GM13977 (cell line): ENCODE data around the gene IFNL3.
"Not testable (repeated sequence)": the region's sequence is repeated elsewhere in the genome, so short reads cannot be mapped to it uniquely, and the experiment has no call there.

Experiments used
- DNase-seq: peaks from one replicate; pipeline ENCODE4 v3.0.0; 2012; ENCODE audit warnings: low spot score
- in situ Hi-C: fragments of 300-500 bp; cut with MboI; formaldehyde crosslinking; loops from one replicate; pipeline ENCODE4 v1.12.0; 2022; ENCODE audit warnings: low sequenced_read_pairs, low pct_unique_long_range_greater_than_20kb, mixed read lengths, inconsistent platforms; ENCODE audit not compliant: unreplicated experiment
- TF ChIP-seq, protein P1 (sequence below): IDR thresholded peaks from 2 replicates; pipeline ENCODE4 v1.5.1; 2012; ENCODE audit warnings: mild to moderate bottlenecking, control low read depth; ENCODE audit not compliant: insufficient read depth; ENCODE audit errors: extremely low read depth, missing control alignments

The IFNL3 gene

DNA sequence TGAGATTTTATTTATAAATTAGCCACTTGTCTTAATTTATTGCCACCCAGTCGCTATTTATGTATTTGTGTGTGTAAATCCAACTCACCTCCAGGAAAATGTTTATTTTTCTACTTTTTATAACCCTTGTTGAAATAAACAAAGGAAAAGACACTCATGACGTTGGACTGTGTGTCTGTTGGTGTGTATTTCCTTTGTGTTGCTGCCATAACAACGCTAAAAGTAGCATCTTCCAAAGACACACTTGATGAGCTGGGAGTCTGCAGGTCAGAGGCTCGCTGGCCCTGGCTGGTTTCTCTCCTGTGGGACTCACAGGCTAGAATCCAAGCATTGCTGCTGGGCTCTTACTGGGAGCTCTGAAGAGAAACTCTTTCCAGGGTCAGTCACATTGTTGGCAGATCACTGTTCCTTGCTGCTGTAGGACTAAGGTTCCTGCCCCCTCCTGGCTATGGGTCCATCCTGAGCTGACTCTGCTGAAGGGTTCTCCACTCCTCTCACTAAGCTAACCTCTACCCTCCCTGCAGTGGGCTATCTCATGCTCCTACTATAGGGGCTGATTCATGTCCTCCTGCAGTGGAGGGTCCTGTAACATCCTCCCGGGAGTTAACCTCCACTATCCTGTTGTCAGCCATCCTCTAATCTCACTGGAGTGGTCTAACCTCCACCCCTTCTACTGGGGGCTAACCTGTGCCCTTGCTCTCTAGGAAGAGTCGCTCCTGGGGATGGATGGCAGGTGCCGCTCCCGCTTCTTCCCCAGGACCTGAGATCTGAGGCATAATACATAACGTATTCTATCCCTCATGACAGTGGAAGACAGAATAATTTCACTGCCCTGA lies 25.4 kb upstream of the IFNL3 start:
- in situ Hi-C loops = no loop called here
- TF ChIP-seq, protein P1, sequence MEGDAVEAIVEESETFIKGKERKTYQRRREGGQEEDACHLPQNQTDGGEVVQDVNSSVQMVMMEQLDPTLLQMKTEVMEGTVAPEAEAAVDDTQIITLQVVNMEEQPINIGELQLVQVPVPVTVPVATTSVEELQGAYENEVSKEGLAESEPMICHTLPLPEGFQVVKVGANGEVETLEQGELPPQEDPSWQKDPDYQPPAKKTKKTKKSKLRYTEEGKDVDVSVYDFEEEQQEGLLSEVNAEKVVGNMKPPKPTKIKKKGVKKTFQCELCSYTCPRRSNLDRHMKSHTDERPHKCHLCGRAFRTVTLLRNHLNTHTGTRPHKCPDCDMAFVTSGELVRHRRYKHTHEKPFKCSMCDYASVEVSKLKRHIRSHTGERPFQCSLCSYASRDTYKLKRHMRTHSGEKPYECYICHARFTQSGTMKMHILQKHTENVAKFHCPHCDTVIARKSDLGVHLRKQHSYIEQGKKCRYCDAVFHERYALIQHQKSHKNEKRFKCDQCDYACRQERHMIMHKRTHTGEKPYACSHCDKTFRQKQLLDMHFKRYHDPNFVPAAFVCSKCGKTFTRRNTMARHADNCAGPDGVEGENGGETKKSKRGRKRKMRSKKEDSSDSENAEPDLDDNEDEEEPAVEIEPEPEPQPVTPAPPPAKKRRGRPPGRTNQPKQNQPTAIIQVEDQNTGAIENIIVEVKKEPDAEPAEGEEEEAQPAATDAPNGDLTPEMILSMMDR = no peak
- no peak for DNase-seq

DNA sequence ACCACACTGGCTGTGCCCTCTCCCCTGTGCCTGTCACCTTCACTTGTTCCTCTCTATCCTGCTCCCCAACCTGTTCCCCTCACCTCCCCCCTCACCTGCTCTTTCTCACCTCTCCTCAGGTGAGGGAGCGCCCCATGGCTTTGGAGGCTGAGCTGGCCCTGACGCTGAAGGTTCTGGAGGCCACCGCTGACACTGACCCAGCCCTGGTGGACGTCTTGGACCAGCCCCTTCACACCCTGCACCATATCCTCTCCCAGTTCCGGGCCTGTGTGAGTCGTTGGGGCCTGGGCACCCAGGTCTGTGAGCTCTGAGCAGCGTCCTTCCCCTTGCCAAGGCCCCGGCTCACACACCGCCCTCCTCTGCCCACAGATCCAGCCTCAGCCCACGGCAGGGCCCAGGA lies 24.6 kb upstream of the IFNL3 start:
- DNase-seq = not testable (repeated sequence)

DNA sequence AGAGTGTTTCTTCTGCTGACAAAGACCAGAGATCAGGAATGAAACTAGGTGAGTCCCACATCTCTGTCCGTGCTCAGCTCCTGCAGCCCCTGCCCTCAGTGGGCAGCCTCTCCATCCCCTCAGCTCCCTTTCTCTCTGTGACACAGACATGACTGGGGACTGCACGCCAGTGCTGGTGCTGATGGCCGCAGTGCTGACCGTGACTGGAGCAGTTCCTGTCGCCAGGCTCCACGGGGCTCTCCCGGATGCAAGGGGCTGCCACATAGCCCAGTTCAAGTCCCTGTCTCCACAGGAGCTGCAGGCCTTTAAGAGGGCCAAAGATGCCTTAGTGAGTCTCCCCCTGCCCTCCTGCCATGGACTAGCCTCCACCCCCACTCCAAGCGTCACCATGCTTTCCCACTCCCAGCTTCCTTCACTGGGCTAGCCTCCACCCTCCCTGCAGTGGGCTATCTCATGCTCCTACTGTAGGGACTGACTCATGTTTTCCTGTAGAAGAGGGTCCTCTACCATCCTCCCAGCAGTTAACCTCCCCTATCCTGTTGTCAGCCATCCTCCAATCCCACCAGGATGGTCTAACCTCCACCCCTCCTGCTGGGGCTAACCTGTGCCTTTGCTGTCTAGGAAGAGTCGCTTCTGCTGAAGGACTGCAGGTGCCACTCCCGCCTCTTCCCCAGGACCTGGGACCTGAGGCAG lies 23.9 kb upstream of the IFNL3 start:
- DNase-seq, in situ Hi-C loops: not testable (repeated sequence)

More for the DNA sequence above, 24.6 kb upstream of the IFNL3 start:
- in situ Hi-C loops = not testable (repeated sequence)

GRCh38 chr19:39268085-39268484 lies 23.3 kb upstream of the IFNL3 start, which contains the start of gene IFNL2:
IFNL2 (plus strand) TSS chr19:39268396; CDS start chr19:39268569, 173 bp downstream.
- DNase-seq, in situ Hi-C loops: not testable (repeated sequence)

GRCh38 chr19:39265321-39265916 lies 20.6 kb upstream of the IFNL3 start:
- TF ChIP-seq, protein P1 = no peak
- DNase-seq = no peak
- in situ Hi-C loops = no loop called here

GRCh38 chr19:39264306-39265290 lies 19.8 kb upstream of the IFNL3 start:
- TF ChIP-seq, protein P1 = no peak
- in situ Hi-C loops = no loop called here
- DNase-seq = no peak

DNA sequence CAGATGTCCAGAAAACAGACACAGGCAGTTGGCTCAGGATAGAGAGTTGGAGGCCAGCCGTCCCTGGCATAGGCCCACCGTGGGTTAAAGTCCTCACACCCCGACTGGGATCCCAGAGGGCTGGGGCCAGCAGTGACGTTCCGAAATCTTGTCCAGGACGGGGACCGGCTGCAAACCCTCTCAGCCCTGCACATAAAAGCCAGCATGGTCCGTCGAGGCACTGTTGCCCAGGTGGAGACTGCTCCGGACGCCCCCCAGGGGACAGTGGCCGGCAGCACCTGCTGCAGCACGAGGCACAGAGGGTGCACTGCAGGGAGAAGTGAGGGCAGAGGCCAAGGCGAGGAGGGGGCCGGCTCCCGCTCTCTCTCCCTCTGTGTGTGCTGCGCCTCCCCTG lies 19.1 kb upstream of the IFNL3 start:
- TF ChIP-seq, protein P1 = no peak
- in situ Hi-C loops = no loop called here
- no peak for DNase-seq
